Neuronal stem cell (in vitro differentiated cells): ENCODE data around the gene ATP5MG.
"Not testable (repeated sequence)": the region's sequence is repeated elsewhere in the genome, so short reads cannot be mapped to it uniquely, and the experiment has no call there.

Source experiments
- DNase-seq: peaks from one replicate; pipeline ENCODE4 v3.0.0-alpha.2; 2013; ENCODE audit warnings: low spot score
- H2AFZ ChIP-seq: one replicate; pipeline ENCODE4 v1.6.1; 2013; ENCODE audit warnings: mild to moderate bottlenecking, low read length, inconsistent platforms
- H2AK5ac ChIP-seq: 2 replicates; pipeline ENCODE4 v1.6.1; 2013; ENCODE audit warnings: low read depth, mild to moderate bottlenecking, inconsistent platforms, low read length, moderate library complexity, mixed read lengths
- H2BK120ac ChIP-seq: 2 replicates; pipeline ENCODE4 v1.6.1; 2013; ENCODE audit warnings: low read depth, mild to moderate bottlenecking, inconsistent platforms, low read length, moderate library complexity, mixed read lengths
- H2BK12ac ChIP-seq: one replicate; pipeline ENCODE4 v1.6.1; 2013; ENCODE audit warnings: low read length, inconsistent platforms
- H2BK15ac ChIP-seq: 2 replicates; pipeline ENCODE4 v1.6.1; 2013; ENCODE audit warnings: mild to moderate bottlenecking, low read length, inconsistent platforms, mixed read lengths
- H2BK5ac ChIP-seq: one replicate; pipeline ENCODE4 v1.6.1; 2013; ENCODE audit warnings: inconsistent platforms, mild to moderate bottlenecking, low read length, moderate library complexity
- H3K14ac ChIP-seq: one replicate; pipeline ENCODE4 v1.6.1; 2013; ENCODE audit warnings: low read length, inconsistent platforms
- H3K18ac ChIP-seq: 2 replicates; pipeline ENCODE4 v1.6.1; 2013; ENCODE audit warnings: low read length, inconsistent platforms
- H3K23ac ChIP-seq: 2 replicates; pipeline ENCODE4 v1.6.1; 2013; ENCODE audit warnings: low read depth, mild to moderate bottlenecking, mixed read lengths, low read length, inconsistent platforms; ENCODE audit not compliant: poor library complexity
- H3K27ac ChIP-seq: replicated peaks from 3 replicates; pipeline ENCODE4 v1.5.1; 2013; ENCODE audit warnings: low read length, inconsistent platforms
- H3K27me3 ChIP-seq, 3 experiments: 2 replicates each; pipeline ENCODE4 v1.6.1; 2013; ENCODE audit warnings: low read length in 3 of 3, mild to moderate bottlenecking in 2 of 3, inconsistent platforms in 1 of 3, low read depth in 1 of 3, mixed read lengths in 1 of 3, moderate library complexity in 1 of 3; ENCODE audit not compliant: control insufficient read depth in 3 of 3, insufficient read depth in 3 of 3
- H3K36me3 ChIP-seq, 2 donors: replicated peaks in 1 of 2; 2 replicates each; pipeline ENCODE4 v1.6.1; 2013; ENCODE audit warnings: low read length in 2 of 2; ENCODE audit not compliant: control insufficient read depth in 2 of 2, insufficient read depth in 2 of 2
- H3K4ac ChIP-seq: 2 replicates; pipeline ENCODE4 v1.6.1; 2013; ENCODE audit warnings: inconsistent platforms, mild to moderate bottlenecking, low read length, moderate library complexity
- H3K4me1 ChIP-seq, 2 donors: 1 replicate in 1 of 2; 2 replicates in 1 of 2; pipeline ENCODE4 v1.6.1; 2013; ENCODE audit warnings: low read length in 2 of 2, low read depth in 1 of 2; ENCODE audit not compliant: control insufficient read depth in 2 of 2, insufficient read depth in 1 of 2
- H3K4me2 ChIP-seq: one replicate; pipeline ENCODE4 v1.6.1; 2013; ENCODE audit warnings: mild to moderate bottlenecking, low read length, inconsistent platforms; ENCODE audit not compliant: insufficient read depth, poor library complexity, severe bottlenecking
- H3K4me3 ChIP-seq, 2 donors: 2 replicates each; pipeline ENCODE4 v1.5.1; 2013; ENCODE audit warnings: low read length in 2 of 2, mild to moderate bottlenecking in 2 of 2, inconsistent platforms in 1 of 2, moderate library complexity in 1 of 2
- H3K79me1 ChIP-seq: one replicate; pipeline ENCODE4 v1.6.1; 2013; ENCODE audit warnings: low read depth, mild to moderate bottlenecking, inconsistent platforms, low read length, moderate library complexity
- H3K9ac ChIP-seq: one replicate; pipeline ENCODE4 v1.6.1; 2013; ENCODE audit warnings: mild to moderate bottlenecking, low read depth, low read length, inconsistent platforms; ENCODE audit not compliant: poor library complexity
- H3K9me3 ChIP-seq, 2 donors: replicated peaks in 1 of 2; 2 replicates each; pipeline versions ENCODE3 to v1.6.1; 2013; ENCODE audit warnings: low read length in 2 of 2, mild to moderate bottlenecking in 2 of 2, inconsistent platforms in 1 of 2, low read depth in 1 of 2, mixed read lengths in 1 of 2, moderate library complexity in 1 of 2; ENCODE audit not compliant: control insufficient read depth in 2 of 2, insufficient read depth in 1 of 2
- H4K8ac ChIP-seq: one replicate; pipeline ENCODE4 v1.6.1; 2013; ENCODE audit warnings: low read depth, mild to moderate bottlenecking, inconsistent platforms, low read length, moderate library complexity
- H4K91ac ChIP-seq: one replicate; pipeline ENCODE4 v1.6.1; 2013; ENCODE audit warnings: low read length, low read depth, mild to moderate bottlenecking, inconsistent platforms; ENCODE audit not compliant: poor library complexity
- WGBS, 2 donors: extraction: QIAGEN DNeasy Blood & Tissue Kit; methylation state at CpG; one replicate each; pipeline ENCODE4 v1.1.7; 2013; ENCODE audit warnings: missing lambda C conversion rate in 2 of 2, mixed read lengths in 1 of 2; ENCODE audit not compliant: insufficient read length in 2 of 2, insufficient replicate concordance in 1 of 2; ENCODE audit errors: extremely low coverage in 2 of 2; 5-methylcytosine and 5-hydroxymethylcytosine counted together

Gene ATP5MG

GRCh38 chr11:118402594-118402993, 1.2 kb downstream of the ATP5MG start:
- not testable (repeated sequence) for H2BK15ac ChIP-seq, H2BK12ac ChIP-seq, H3K4me2 ChIP-seq, H3K23ac ChIP-seq, H3K4me1 ChIP-seq, H2AK5ac ChIP-seq, H4K91ac ChIP-seq, H2BK5ac ChIP-seq, DNase-seq, H4K8ac ChIP-seq, H3K9ac ChIP-seq, H2BK120ac ChIP-seq, H3K18ac ChIP-seq, H2AFZ ChIP-seq, H3K4ac ChIP-seq, H3K27ac ChIP-seq, H3K79me1 ChIP-seq, H3K14ac ChIP-seq, H3K27me3 ChIP-seq, H3K9me3 ChIP-seq
- Histone ChIP-seq H3K4me3 (peak overlapping the region in 1 of 2 donors; percentile 71), H3K36me3 (peaks cover under 1 to 58% of the 10 kb centered on the region in 2 donors)
- WGBS, 2 donors = no CpG with 5 or more reads among the region's 7 CpGs

GRCh38 chr11:118406599-118407166, 5.3 kb downstream of the ATP5MG start:
- H3K23ac ChIP-seq = no peak overlapping the region
- H2BK120ac ChIP-seq = no peak overlapping the region
- no peak overlapping the region for H2BK12ac ChIP-seq
- H2BK5ac ChIP-seq = no peak overlapping the region
- WGBS, 2 donors = no CpG with 5 or more reads among the region's 7 CpGs
- no peak for DNase-seq
- no peak overlapping the region for H2BK15ac ChIP-seq
- peaks cover 2 to 76% of the 10 kb centered on the region in 2 donors for H3K36me3 ChIP-seq
- no peak overlapping the region for H3K9ac ChIP-seq
- no peak overlapping the region for H3K18ac ChIP-seq
- no peak overlapping the region for H3K4ac ChIP-seq
- peaks cover 2 to 3% of the 10 kb centered on the region in 2 donors for H3K4me1 ChIP-seq
- H3K27ac ChIP-seq = no peak overlapping the region
- H3K27me3 ChIP-seq = no peaks in the 10 kb centered on the region
- H2AK5ac ChIP-seq = no peak overlapping the region
- no peak overlapping the region for H4K8ac ChIP-seq
- H3K14ac ChIP-seq = no peak overlapping the region
- H3K9me3 ChIP-seq = no peaks in the 10 kb centered on the region
- no peak overlapping the region for H4K91ac ChIP-seq
- H2AFZ ChIP-seq = no peak overlapping the region
- no peak overlapping the region for H3K4me3 ChIP-seq
- H3K79me1 ChIP-seq = peaks cover 2% of the 10 kb centered on the region
- no peak overlapping the region for H3K4me2 ChIP-seq

- Histone ChIP-seq H3K23ac (no peak overlapping the region), H3K4me3 (no peak overlapping the region), H2BK120ac (no peak overlapping the region), H4K8ac (no peak overlapping the region), H3K4me2 (no peak overlapping the region), H3K4me1 (no peaks in the 10 kb centered on the region), H3K9ac (no peak overlapping the region), H3K79me1 (peaks cover 2% of the 10 kb centered on the region), H3K9me3 (no peaks in the 10 kb centered on the region), H3K27me3 (no peaks in the 10 kb centered on the region), H3K36me3 (peaks cover 2 to 72% of the 10 kb centered on the region in 2 donors), H2AFZ (no peak overlapping the region), H2BK12ac (no peak overlapping the region), H2AK5ac (no peak overlapping the region), H2BK5ac (no peak overlapping the region), H2BK15ac (no peak overlapping the region), H3K27ac (no peak overlapping the region), H3K4ac (no peak overlapping the region), H3K18ac (no peak overlapping the region), H3K14ac (no peak overlapping the region), H4K91ac (no peak overlapping the region)
- no CpG with 5 or more reads among the region's 7 CpGs for WGBS, 2 donors
- DNase-seq = no peak
Observed at GRCh38 chr11:118410055-118410745, 8.8 kb downstream of the ATP5MG start.

GRCh38 chr11:118411530-118411929, 10.1 kb downstream of the ATP5MG start:
- Histone ChIP-seq H3K14ac (no peak overlapping the region), H3K79me1 (peaks cover 2% of the 10 kb centered on the region), H3K36me3 (peaks cover 2 to 59% of the 10 kb centered on the region in 2 donors), H3K9me3 (no peaks in the 10 kb centered on the region), H4K8ac (no peak overlapping the region), H2BK5ac (no peak overlapping the region), H2AK5ac (no peak overlapping the region), H3K18ac (no peak overlapping the region), H2BK12ac (no peak overlapping the region), H3K4me1 (peaks cover 0 to 2% of the 10 kb centered on the region in 2 donors), H3K23ac (no peak overlapping the region), H2AFZ (no peak overlapping the region), H3K4me2 (no peak overlapping the region), H2BK15ac (no peak overlapping the region), H2BK120ac (no peak overlapping the region), H3K4me3 (no peak overlapping the region), H4K91ac (no peak overlapping the region), H3K9ac (no peak overlapping the region), H3K27me3 (no peaks in the 10 kb centered on the region), H3K27ac (no peak overlapping the region), H3K4ac (no peak overlapping the region)
- DNase-seq = no peak
- no CpG with 5 or more reads among the region's 4 CpGs for WGBS, 2 donors
